GM10847 (cell line): ENCODE results near the gene PPFIA2.

Source experiments
- POLR2A ChIP-seq: IDR thresholded peaks from 2 replicates; pipeline ENCODE4 v1.6.1; 2011; ENCODE audit not compliant: insufficient read length; ENCODE audit errors: extremely low read depth

The PPFIA2 gene

DNA sequence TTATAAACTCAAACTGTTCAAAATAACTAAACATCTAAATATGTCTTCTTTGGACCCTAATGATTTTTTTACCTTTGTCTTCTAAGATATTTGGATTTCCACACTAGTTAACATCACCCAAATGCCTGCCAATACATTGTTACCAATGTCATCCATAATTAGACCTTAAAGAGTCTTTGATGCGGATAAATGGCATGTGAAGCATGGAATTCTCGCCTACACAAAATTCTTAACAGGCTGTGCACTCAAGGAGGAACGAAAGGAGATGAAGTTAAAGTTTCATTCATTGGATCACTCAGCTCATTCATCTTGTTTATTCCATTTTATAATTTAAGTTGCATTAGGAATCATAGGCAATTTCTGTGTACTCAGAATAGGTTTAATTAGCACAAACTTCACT lies 461.5 kb downstream of the PPFIA2 start:
- TF ChIP-seq POLR2A = no peak

GRCh38 chr12:81296556-81297305 lies 462.4 kb downstream of the PPFIA2 start:
- no peak for TF ChIP-seq POLR2A

GRCh38 chr12:81295251-81295650 lies 463.9 kb downstream of the PPFIA2 start:
- no peak for TF ChIP-seq POLR2A

DNA sequence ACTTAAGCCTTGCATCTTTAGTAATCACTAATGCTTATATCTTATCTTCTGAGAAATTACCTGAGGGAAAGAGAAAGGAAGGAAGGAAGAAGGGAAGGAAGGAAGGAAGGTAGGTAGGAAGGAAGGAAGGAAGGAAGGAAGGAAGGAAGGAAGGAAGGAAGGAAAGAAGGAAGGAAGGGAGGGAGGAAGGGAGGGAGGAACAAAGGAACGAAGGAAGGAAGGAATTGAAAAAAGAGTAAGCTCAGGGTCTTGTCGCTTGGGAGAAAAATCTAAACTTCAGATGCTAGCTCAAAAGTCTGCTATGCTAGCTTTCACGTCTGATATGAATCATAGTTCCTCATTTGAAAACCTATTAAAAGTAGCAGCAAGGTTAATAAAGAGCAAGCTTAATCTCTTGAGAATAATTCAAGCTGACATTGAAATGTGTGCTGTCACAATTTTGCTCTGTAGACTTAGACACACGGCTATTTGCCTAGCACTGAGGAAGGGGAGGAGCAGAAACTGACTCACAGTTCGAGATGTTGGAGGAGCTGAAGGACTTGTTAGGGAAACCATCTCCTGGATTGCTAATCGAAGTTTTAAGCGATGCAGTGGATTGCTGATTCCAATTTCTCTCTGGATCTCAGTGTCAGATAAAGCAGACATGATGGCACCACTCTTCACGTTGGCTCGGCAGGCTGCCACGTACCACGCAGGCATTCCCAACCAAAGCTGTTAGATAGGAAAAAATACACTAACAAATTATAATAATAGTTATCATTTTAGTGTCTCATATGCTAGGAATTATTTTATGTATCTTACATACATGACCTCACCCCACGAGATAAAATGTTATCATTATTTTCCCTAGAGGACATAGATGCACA lies 464.6 kb downstream of the PPFIA2 start:
- no peak for TF ChIP-seq POLR2A

- no peak for TF ChIP-seq POLR2A
Measured at GRCh38 chr12:81288651-81289050, 470.5 kb downstream of the PPFIA2 start.

DNA sequence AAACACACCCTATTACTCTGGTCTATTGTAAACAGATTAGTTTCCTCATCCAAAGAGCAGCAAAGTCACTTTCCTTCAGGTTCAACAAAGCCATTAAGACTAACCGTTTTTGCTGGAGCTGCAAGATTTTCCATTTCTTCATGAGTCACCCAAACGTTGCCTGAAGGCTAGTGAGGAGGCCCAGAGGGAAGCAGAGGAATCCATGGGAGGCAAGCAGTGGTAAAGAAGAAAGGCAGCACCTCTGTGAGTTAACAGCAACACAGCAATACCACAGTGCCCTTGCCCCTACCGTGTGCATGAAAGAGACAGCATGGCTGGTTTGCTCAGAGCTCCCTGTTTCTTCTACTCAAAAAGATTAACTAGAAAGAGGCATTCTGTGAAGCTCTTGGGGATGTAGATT lies 475.0 kb downstream of the PPFIA2 start:
- TF ChIP-seq POLR2A = no peak

- no peak for TF ChIP-seq POLR2A
Measured at GRCh38 chr12:81274637-81275529, 484.3 kb downstream of the PPFIA2 start.

- no peak for TF ChIP-seq POLR2A
Measured at GRCh38 chr12:81270385-81270784, 488.8 kb downstream of the PPFIA2 start.

- TF ChIP-seq POLR2A = no peak
Measured at GRCh38 chr12:81263072-81263471, 496.1 kb downstream of the PPFIA2 start.

DNA sequence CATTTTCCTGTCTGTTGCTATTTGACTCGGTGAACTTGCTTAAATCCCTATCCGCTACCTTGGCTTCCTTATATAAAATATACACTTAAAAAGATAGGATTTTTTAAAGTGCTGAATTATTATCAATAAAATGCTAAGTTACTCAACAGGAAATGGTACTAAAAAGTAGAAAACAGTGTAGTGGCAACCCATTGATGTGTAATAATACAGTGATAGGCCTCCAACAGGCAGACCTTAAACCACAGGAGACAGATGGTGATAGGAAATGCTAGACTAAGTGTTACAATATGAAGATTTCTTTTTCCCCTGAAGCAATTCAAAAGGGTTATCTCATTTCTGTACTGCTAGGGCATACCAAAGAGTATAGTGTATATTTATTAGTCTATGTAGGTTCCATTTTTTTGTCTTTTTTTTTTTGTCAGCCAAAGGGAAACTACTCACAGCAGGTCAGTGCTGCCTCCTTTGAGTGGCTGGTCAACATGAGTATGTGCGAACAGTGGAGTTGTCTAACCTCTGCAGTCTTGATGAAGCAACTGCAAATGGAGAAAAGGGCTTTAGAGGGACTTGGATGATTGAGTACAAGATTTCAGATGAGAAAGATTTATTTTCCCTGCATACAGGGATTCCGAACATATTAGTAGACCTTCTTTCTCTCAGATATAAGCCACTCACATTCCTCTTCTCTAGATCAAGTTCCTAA lies 497.5 kb downstream of the PPFIA2 start:
- no peak for TF ChIP-seq POLR2A

- TF ChIP-seq POLR2A = no peak
Measured at GRCh38 chr12:81259360-81259759, 499.8 kb downstream of the PPFIA2 start.

DNA sequence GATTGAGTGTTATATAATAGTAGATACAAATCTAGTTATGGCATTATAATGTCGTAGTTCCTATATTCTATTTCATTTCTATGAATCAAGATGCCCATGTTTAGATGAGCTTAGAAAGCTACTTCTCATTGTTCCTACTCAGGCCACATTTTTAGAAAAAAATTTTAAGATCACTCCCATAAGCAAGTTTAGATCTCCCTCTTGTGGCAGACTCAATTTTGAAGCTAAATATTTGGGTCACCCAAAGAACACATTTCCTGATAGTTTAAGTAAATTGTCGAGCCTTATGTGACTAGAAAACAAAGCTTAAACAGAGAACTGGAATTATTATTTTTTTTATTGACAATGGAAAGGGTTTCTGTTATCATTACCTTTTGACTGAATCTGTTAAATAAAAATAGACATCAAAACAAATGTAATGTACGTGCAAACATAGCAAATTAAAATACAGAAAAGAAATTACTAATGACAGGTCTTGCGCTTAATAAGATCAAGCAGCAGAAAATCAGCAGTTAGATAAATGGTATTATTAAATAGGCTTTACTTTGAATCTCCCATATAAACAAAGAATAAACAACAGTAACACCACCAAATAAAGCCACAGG lies 501.1 kb downstream of the PPFIA2 start:
- no peak for TF ChIP-seq POLR2A

- no peak for TF ChIP-seq POLR2A
Measured at GRCh38 chr12:81255947-81256346, 503.2 kb downstream of the PPFIA2 start.

GRCh38 chr12:81255456-81255855 lies 503.7 kb downstream of the PPFIA2 start:
- no peak for TF ChIP-seq POLR2A
